Posterior vena cava (tissue), 2 donors: ENCODE measurements around the gene OPTN. TPM values are rescaled to one million over a fixed set of nuclear protein-coding genes. Genes with fewer than 3 reads are reported as not detected.
"Not testable (repeated sequence)": the region's sequence is repeated elsewhere in the genome, so short reads cannot be mapped to it uniquely, and the experiment has no call there.

Source experiments
- DNase-seq: peaks from one replicate; pipeline ENCODE4 v3.0.0-alpha.2; 2020; ENCODE audit warnings: low spot score
- intact Hi-C, 2 donors: fragments of 100-400 bp; cut with DNase I; formaldehyde crosslinking; loops; one replicate each; pipeline versions ENCODE4 v1.14.1 to v1.14.2; 2022 to 2023
- total RNA-seq, 2 donors: library from RNA; stranded (reverse); fragmentation: NEBNext Ultra II Directional; extraction: Animal tissue kit (Norgen Biotek cat#: 25700); gene quantifications; one replicate each; pipeline ENCODE4 v1.2.1, GENCODE V29; 2021
- donor health status: DM: yes; HTN: yes; CAD: no.
- donor health status: DM: yes; HTN: yes; CAD: no.

OPTN gene
- total RNA-seq, 2 donors from 2014 or later: 71.2 to 99.2 TPM

GRCh38 chr10:13115832-13116803, 16.2 kb downstream of the OPTN start:
- no peak for DNase-seq

GRCh38 chr10:13117841-13118783, 18.1 kb downstream of the OPTN start:
- no peak for DNase-seq
- intact Hi-C loops: no loop called here

More at GRCh38 chr10:13115832-13116803, 16.2 kb downstream of the OPTN start:
- intact Hi-C loops: no loop called here

- no peak for DNase-seq
- intact Hi-C loops: no loop called here
Measured at GRCh38 chr10:13118784-13119410, 18.9 kb downstream of the OPTN start.

- intact Hi-C loops: no loop called here
- DNase-seq: no peak
Measured at GRCh38 chr10:13120786-13121499, 21.0 kb downstream of the OPTN start.

- DNase-seq: no peak
- intact Hi-C loops: no loop called here
Measured at GRCh38 chr10:13121500-13121854, 21.5 kb downstream of the OPTN start.

- DNase-seq: no peak
- intact Hi-C loops: no loop called here
Measured at GRCh38 chr10:13136651-13137050, 36.7 kb downstream of the OPTN start.

GRCh38 chr10:13139150-13139549, 39.2 kb downstream of the OPTN start:
- no peak for DNase-seq
- intact Hi-C loops: no loop called here

- DNase-seq: no peak
- intact Hi-C loops: no loop called here
Measured at GRCh38 chr10:13139676-13140075, 39.7 kb downstream of the OPTN start.

- intact Hi-C loops: no loop called here
- DNase-seq: no peak
Measured at GRCh38 chr10:13140627-13141190, 40.7 kb downstream of the OPTN start.

- intact Hi-C loops: no loop called here
- no peak for DNase-seq
Measured at GRCh38 chr10:13143766-13144165, 43.8 kb downstream of the OPTN start.

GRCh38 chr10:13144814-13145213, 44.9 kb downstream of the OPTN start:
- no peak for DNase-seq
- intact Hi-C loops: no loop called here

GRCh38 chr10:13146379-13146778, 46.4 kb downstream of the OPTN start:
- intact Hi-C loops: no loop called here
- no peak for DNase-seq

- intact Hi-C loops: no loop called here
- DNase-seq: no peak
Measured at GRCh38 chr10:13147161-13147560, 47.2 kb downstream of the OPTN start.

GRCh38 chr10:13152296-13152695, 52.3 kb downstream of the OPTN start:
- intact Hi-C loops: no loop called here
- DNase-seq: no peak

- intact Hi-C loops, DNase-seq: not testable (repeated sequence)
Measured at GRCh38 chr10:13155860-13156259, 55.9 kb downstream of the OPTN start.

GRCh38 chr10:13158401-13158800, 58.4 kb downstream of the OPTN start:
- no peak for DNase-seq
- intact Hi-C loops: no loop called here

- intact Hi-C loops: loop anchor here (2.0 to 10.0 kb wide), 2 partner anchors 104 to 140 kb away; partner anchors contain the start of gene PHYH (in 1 of the 2)
Measured at GRCh38 chr10:13160934-13161856, 61.2 kb downstream of the OPTN start, which contains the start of gene MCM10. TSS of gene MCM10 (plus strand) at chr10:13161558. CDS start at chr10:13164203, 2,645 bp downstream.

More at GRCh38 chr10:13160934-13161856, 61.2 kb downstream of the OPTN start, which contains the start of gene MCM10:
- peak; percentile 99 for DNase-seq
